ENCODE data around the gene KIAA1958.

KIAA1958 gene

DNA sequence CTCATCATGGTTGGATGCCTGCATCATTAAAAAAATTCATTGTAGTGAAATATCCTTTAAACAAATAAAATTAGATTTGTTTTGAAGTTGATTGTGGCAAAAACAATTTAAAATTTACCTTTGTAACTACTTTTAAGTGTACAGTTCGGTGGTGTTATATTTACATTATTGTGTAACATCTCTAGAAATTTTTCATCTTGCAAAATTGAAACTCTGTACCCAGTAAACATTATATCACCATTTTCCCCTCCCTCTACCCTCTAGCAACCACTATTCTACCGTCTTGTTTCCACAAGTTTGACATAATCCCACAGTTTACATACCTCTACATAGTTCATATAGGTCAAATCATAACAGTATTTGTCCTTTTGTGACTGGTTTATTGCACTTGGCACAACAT, 2.0 kb upstream of the KIAA1958 start:
- DNase-seq (ENCODE audit: low read depth in 1 of 2, low spot score in 1 of 2): no peak
- TF ChIP-seq REST (IDR thresholded peaks at IDR 0.05; ENCODE audit: insufficient replicate concordance, low read depth) (no peak), GABPA (IDR thresholded peaks at IDR 0.05; ENCODE audit: low read depth) (no peak), SPI1 (IDR thresholded peaks at IDR 0.05; ENCODE audit: borderline replicate concordance, low read depth) (no peak), POLR2AphosphoS5 (IDR thresholded peaks at IDR 0.05; ENCODE audit: low read depth) (no peak)
- TF ChIP-seq, protein P1, sequence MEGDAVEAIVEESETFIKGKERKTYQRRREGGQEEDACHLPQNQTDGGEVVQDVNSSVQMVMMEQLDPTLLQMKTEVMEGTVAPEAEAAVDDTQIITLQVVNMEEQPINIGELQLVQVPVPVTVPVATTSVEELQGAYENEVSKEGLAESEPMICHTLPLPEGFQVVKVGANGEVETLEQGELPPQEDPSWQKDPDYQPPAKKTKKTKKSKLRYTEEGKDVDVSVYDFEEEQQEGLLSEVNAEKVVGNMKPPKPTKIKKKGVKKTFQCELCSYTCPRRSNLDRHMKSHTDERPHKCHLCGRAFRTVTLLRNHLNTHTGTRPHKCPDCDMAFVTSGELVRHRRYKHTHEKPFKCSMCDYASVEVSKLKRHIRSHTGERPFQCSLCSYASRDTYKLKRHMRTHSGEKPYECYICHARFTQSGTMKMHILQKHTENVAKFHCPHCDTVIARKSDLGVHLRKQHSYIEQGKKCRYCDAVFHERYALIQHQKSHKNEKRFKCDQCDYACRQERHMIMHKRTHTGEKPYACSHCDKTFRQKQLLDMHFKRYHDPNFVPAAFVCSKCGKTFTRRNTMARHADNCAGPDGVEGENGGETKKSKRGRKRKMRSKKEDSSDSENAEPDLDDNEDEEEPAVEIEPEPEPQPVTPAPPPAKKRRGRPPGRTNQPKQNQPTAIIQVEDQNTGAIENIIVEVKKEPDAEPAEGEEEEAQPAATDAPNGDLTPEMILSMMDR (IDR thresholded peaks at IDR 0.05; ENCODE audit: insufficient read depth, low read length): no peak
- H3K27ac ChIP-seq (replicated peaks): no peak overlapping the region
- H3K27me3 ChIP-seq (ENCODE audit: insufficient read depth, poor library complexity, severe bottlenecking): no peaks in the 10 kb centered on the region
- H3K4me3 ChIP-seq (replicated peaks; ENCODE audit: insufficient read depth, low read length): no peak overlapping the region

DNA sequence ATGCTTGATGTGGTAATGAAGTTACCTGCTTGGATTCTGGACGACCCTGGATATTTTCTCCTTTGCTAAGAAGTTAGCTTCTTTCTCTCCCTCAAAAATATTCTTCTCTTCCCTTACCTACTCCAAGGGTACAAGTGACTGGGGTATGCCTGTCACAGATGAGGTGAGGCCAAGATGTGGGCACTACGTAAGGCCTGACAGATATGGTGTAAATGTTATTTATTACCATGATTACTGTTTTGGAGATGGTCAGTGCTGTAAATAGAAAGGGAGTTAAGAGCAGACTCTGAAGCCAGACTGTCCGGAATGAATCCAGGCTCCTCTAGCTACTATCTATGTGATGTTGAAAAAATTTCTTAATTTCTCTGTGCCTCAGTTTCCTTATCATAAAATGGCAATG, 1.1 kb upstream of the KIAA1958 start:
- Histone ChIP-seq H3K27ac (replicated peaks) (peak overlapping the region; percentile 81), H3K27me3 (ENCODE audit: insufficient read depth, poor library complexity, severe bottlenecking) (no peaks in the 10 kb centered on the region), H3K4me3 (replicated peaks; ENCODE audit: insufficient read depth, low read length) (no peak overlapping the region; the same call in 1 of the 2 replicates)
- TF ChIP-seq SPI1 (IDR thresholded peaks at IDR 0.05; ENCODE audit: borderline replicate concordance, low read depth) (no peak), POLR2AphosphoS5 (IDR thresholded peaks at IDR 0.05; ENCODE audit: low read depth) (no peak; the same call in 1 of the 2 replicates), GABPA (IDR thresholded peaks at IDR 0.05; ENCODE audit: low read depth) (no peak), REST (IDR thresholded peaks at IDR 0.05; ENCODE audit: insufficient replicate concordance, low read depth) (no peak)
- TF ChIP-seq, protein P1 (IDR thresholded peaks at IDR 0.05; ENCODE audit: insufficient read depth, low read length): no peak
- no peak for DNase-seq (ENCODE audit: low read depth in 1 of 2, low spot score in 1 of 2)

DNA sequence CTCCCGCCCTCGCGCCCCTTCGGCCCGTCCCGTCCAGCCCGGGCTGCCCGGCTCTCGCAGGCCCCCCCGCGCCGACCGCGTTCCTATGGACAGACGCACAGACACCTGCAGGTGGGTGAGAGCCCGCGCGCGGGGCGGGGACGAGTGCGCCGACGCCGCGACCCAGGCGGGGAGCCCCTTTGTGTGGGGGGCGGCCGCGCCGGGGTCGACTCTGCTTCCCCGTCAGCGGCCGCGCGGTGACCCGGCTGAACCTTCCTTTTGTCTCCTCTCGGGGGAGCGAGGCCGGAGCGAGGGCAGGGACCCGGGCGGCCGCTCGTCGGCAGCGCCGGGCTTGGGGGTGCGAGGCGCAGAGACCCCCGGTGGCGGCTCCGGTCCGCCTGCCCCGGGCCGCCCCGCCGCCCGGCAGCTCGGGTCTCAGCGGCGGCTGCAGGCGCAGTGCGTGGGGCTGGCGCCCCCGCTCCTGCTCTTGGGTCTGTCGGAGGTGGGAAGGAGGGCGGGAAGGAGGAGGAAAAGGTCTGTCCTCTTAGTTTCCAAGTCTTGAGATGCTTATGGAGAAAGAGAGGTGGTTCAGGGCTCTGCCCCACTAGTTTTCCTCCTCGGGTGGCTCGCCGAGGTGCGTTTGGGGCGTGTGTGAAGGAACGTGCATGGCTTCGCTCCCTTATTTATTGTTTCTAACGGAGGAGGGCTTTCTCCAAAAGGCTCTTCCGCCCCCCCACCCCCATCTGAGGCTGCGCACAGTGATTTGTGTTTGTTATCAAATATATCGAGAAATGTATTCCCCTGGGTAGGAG, 576 bp downstream of the KIAA1958 start:
- H3K4me3 ChIP-seq (replicated peaks; ENCODE audit: insufficient read depth, low read length): peak overlapping the region; percentile 86
- H3K27me3 ChIP-seq (ENCODE audit: insufficient read depth, poor library complexity, severe bottlenecking): no peaks in the 10 kb centered on the region
- TF ChIP-seq REST (IDR thresholded peaks at IDR 0.05; ENCODE audit: insufficient replicate concordance, low read depth): no peak
- TF ChIP-seq, protein P1 (IDR thresholded peaks at IDR 0.05; ENCODE audit: insufficient read depth, low read length): no peak
- TF ChIP-seq GABPA (IDR thresholded peaks at IDR 0.05; ENCODE audit: low read depth): no peak
- TF ChIP-seq POLR2AphosphoS5 (IDR thresholded peaks at IDR 0.05; ENCODE audit: low read depth): no peak
- TF ChIP-seq SPI1 (IDR thresholded peaks at IDR 0.05; ENCODE audit: borderline replicate concordance, low read depth): no peak
- H3K27ac ChIP-seq (replicated peaks): peak overlapping the region; percentile 54
- DNase-seq (ENCODE audit: low read depth in 1 of 2, low spot score in 1 of 2): peak in 1 of 2 experiments; percentile 45

Data from HL-60 (cell line).